Glutamatergic neuron (in vitro differentiated cells): ENCODE measurements around the gene CMTM8. TPM values are rescaled to one million over a fixed set of nuclear protein-coding genes. Genes with fewer than 3 reads are reported as not detected.
"Not testable (repeated sequence)": the region's sequence is repeated elsewhere in the genome, so short reads cannot be mapped to it uniquely, and the experiment has no call there.

Experiments
- DNase-seq: peaks from one replicate; pipeline ENCODE4 v3.0.0; 2022
- H3K27ac Mint-ChIP-seq: one replicate; pipeline ENCODE4 v1.8.0; 2020; ENCODE audit warnings: mild to moderate bottlenecking, mixed read lengths, inconsistent platforms; ENCODE audit not compliant: unreplicated experiment
- H3K27me3 Mint-ChIP-seq: one replicate; pipeline ENCODE4 v1.8.0; 2020; ENCODE audit warnings: mild to moderate bottlenecking, moderate library complexity, mixed read lengths, inconsistent platforms; ENCODE audit not compliant: unreplicated experiment
- H3K36me3 Mint-ChIP-seq: one replicate; pipeline ENCODE4 v1.8.0; 2020; ENCODE audit warnings: mild to moderate bottlenecking, mixed read lengths, inconsistent platforms; ENCODE audit not compliant: unreplicated experiment
- H3K4me1 Mint-ChIP-seq: one replicate; pipeline ENCODE4 v1.8.0; 2020; ENCODE audit warnings: mild to moderate bottlenecking, low read depth, mixed read lengths, inconsistent platforms; ENCODE audit not compliant: unreplicated experiment
- H3K4me3 Mint-ChIP-seq: one replicate; pipeline ENCODE4 v1.8.0; 2020; ENCODE audit warnings: mild to moderate bottlenecking, mixed read lengths, inconsistent platforms; ENCODE audit not compliant: unreplicated experiment
- H3K9me3 Mint-ChIP-seq: one replicate; pipeline ENCODE4 v1.8.0; 2020; ENCODE audit warnings: mild to moderate bottlenecking, moderate library complexity, mixed read lengths, inconsistent platforms; ENCODE audit not compliant: unreplicated experiment
- total RNA-seq: library from RNA; stranded (reverse); fragmentation: NEBNext Ultra II Directional; extraction: Animal tissue kit (Norgen Biotek cat#: 25700); gene quantifications from one replicate; pipeline ENCODE4 v1.2.1, GENCODE V29; 2021; ENCODE audit not compliant: unreplicated experiment
- TF ChIP-seq, protein P1 (sequence below): fragments of 200-600 bp; sonication (generic); IDR thresholded peaks from one replicate; pipeline ENCODE4 v1.5.0; 2021; ENCODE audit not compliant: partially characterized antibody, unreplicated experiment

Gene CMTM8
- total RNA-seq, 1 donor from 2014 or later = not detected

DNA sequence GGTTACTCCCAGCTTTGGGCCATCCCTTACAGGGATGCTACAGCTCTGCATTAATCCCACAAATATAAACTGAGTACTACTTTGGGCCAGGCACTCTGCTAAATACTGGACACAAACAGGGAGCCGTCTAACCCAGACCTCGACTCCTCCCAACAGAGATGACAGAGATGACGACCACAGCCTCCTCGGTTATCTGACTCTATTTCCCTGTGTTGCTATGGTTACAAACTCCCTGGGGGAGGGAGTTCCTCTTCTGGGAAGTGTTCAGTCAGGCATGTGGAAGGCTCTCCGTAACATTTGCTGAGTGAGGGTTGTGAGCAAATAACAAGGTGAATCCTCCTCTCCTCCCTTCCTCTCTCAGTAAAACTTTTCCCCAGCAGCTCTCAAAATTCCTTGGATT is 146.5 kb downstream of the CMTM8 start:
- peak overlapping the region; percentile 99 for H3K27ac Mint-ChIP-seq
- peaks cover 43% of the 10 kb centered on the region for H3K4me1 Mint-ChIP-seq
- peaks cover 26% of the 10 kb centered on the region for H3K27me3 Mint-ChIP-seq
- peak overlapping the region; percentile 82 for H3K4me3 Mint-ChIP-seq
- no peaks in the 10 kb centered on the region for H3K36me3 Mint-ChIP-seq
- TF ChIP-seq, protein P1, sequence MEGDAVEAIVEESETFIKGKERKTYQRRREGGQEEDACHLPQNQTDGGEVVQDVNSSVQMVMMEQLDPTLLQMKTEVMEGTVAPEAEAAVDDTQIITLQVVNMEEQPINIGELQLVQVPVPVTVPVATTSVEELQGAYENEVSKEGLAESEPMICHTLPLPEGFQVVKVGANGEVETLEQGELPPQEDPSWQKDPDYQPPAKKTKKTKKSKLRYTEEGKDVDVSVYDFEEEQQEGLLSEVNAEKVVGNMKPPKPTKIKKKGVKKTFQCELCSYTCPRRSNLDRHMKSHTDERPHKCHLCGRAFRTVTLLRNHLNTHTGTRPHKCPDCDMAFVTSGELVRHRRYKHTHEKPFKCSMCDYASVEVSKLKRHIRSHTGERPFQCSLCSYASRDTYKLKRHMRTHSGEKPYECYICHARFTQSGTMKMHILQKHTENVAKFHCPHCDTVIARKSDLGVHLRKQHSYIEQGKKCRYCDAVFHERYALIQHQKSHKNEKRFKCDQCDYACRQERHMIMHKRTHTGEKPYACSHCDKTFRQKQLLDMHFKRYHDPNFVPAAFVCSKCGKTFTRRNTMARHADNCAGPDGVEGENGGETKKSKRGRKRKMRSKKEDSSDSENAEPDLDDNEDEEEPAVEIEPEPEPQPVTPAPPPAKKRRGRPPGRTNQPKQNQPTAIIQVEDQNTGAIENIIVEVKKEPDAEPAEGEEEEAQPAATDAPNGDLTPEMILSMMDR = no peak
- H3K9me3 Mint-ChIP-seq = peaks cover 31% of the 10 kb centered on the region
- DNase-seq = peak; percentile 58

DNA sequence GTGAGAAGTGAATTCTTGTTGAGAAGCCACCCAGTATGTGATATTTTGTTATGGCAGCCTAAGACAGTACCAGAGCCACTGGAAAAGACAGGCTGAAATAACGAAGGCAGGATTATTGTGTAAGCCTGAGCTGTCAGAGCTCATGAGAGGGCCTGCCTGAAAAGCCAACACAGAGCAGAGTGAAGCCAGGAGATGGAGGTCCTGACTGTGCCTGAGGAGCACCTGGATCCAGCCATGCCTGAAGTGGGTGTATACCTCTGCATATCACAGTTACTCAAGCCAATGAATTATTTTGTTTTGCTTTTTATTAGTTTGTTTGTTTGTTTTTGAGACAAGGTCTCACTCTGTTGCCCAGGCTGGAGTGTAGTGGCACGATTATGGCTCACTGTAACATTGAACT is 149.0 kb downstream of the CMTM8 start:
- Mint-ChIP-seq H3K9me3 (peaks cover 38% of the 10 kb centered on the region), H3K36me3 (no peaks in the 10 kb centered on the region), H3K4me1 (peaks cover 38% of the 10 kb centered on the region), H3K27ac (no peak overlapping the region), H3K27me3 (peaks cover 36% of the 10 kb centered on the region), H3K4me3 (no peak overlapping the region)
- TF ChIP-seq, protein P1 = no peak
- no peak for DNase-seq

DNA sequence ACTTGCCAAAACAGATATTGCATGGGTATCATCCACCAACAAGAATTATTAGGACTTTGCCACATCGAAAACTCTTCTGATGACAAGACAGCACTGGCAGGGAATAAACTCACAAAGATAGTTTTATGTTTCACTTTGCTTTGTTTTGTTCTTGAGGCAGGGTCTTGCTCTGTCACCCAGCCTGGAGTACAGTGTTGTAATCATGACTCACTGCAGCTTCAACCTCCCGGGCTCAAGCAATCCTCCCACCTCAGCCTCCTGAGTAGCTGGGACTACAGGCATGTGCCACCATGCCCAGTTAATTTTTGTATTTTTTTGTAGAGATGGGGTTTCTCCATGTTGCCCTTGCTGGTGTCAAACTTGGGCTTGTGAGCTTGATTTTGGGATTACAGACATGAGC is 151.1 kb downstream of the CMTM8 start:
- H3K27ac Mint-ChIP-seq, H3K36me3 Mint-ChIP-seq, DNase-seq, H3K4me3 Mint-ChIP-seq: not testable (repeated sequence)
- peaks cover 37% of the 10 kb centered on the region for H3K4me1 Mint-ChIP-seq
- peaks cover 29% of the 10 kb centered on the region for H3K27me3 Mint-ChIP-seq
- peaks cover 25% of the 10 kb centered on the region for H3K9me3 Mint-ChIP-seq

DNA sequence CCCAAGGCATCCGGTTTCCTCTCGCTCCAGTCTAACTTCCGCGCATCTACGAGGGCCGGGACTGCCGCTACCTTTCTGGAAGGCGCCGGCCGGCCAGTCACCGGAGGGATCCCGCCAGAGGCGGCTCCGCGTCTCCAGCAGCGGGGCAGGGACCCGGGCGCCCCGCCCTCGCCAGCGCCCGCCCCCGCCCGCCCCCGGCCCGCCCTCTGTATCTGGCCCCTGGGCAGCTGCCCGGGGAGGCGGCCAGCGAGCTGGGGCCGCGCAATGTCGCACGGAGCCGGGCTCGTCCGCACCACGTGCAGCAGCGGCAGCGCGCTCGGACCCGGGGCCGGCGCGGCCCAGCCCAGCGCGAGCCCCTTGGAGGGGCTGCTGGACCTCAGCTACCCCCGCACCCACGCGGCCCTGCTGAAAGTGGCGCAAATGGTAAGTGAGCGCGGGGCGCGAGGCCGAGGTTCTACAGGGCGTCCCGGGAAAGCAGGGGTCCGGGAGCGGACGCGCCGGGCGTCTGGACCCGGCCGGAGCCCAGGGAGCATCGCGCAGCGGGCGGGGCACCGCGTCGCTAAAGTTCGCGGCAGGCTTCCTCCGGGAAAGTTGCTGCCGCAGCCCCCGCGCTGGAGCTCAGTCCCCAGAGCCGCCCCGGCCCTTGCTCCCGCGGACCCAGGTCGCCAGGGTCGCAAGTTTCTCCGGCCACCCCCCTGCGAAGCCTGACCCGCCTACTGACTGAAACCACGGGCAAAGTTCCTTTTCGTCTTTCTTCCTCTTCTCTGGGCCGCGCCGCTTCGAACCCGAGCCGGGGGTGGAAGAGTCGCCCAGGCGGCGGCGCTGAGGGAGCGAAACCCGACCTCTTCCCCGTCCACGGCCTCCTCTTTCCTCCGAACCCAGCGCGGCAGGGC is 153.4 kb downstream of the CMTM8 start, which contains the start of gene CMTM7:
Gene CMTM7, plus strand, starts transcription at position 211 of the 893 bp plus-strand sequence. Its CDS starts 54 bp downstream, at position 265.
- TF ChIP-seq, protein P1 = no peak
- peaks cover 16% of the 10 kb centered on the region for H3K9me3 Mint-ChIP-seq
- H3K4me3 Mint-ChIP-seq = peak within 1 kb of the TSS; percentile 94

DNA sequence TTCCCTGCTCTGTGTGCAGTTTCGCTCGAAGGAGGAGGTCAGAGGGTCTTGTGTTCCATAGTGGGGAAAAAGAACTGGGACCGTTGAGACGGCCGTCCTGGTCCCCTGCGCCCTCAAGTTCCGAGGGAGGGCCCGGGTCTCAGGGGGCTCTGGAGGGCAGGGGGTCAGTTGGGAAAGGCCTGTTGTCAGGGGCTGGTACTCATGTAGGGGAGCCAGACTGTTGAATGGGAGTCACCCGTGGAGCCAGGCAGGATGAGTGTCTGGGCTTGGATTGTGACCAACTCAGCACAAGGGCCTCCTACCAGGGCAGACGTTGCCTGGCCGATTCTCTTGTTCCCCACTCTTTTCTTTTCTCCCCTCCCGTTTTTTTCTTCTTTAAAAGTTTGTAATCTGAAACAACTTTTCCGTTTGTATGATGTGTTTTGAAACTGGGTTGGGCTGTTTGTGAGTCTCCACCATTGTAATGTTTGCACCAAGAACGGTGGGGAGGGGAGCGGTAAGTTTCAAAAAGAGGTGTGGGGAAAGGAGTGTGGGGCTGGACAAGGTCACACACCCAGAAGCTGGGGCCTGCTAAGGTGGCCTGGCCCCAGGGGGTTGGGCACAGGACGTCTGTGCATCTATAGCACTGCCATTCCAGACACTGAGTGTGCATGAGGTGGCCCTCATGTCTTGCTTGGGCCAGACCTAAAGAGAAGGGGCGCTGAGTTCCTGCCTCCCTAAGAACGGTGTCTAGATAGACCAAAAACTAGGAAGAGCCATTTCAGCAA is 154.2 kb downstream of the CMTM8 start:
- H3K4me1 Mint-ChIP-seq = peaks cover 23% of the 10 kb centered on the region
- peak overlapping the region; percentile 91 for H3K27ac Mint-ChIP-seq
- TF ChIP-seq, protein P1 = no peak
- H3K36me3 Mint-ChIP-seq = no peaks in the 10 kb centered on the region
- H3K4me3 Mint-ChIP-seq = peak overlapping the region; percentile 94
- peaks cover 16% of the 10 kb centered on the region for H3K9me3 Mint-ChIP-seq
- no peak for DNase-seq
- H3K27me3 Mint-ChIP-seq = peaks cover 20% of the 10 kb centered on the region

More for the DNA sequence above, 153.4 kb downstream of the CMTM8 start, which contains the start of gene CMTM7:
- peaks cover 22% of the 10 kb centered on the region for H3K27me3 Mint-ChIP-seq
- H3K27ac Mint-ChIP-seq = peak within 1 kb of the TSS; percentile 91
- peak; percentile 68 for DNase-seq
- peaks cover 23% of the 10 kb centered on the region for H3K4me1 Mint-ChIP-seq
- no peaks in the 10 kb centered on the region for H3K36me3 Mint-ChIP-seq
